Measurements from ENCODE around the gene KLHL7. TPM values are rescaled to one million over a fixed set of nuclear protein-coding genes. Genes with fewer than 3 reads are reported as not detected.

KLHL7 gene
- total RNA-seq, 1 experiment from 2014 or later: 20.6 TPM

DNA sequence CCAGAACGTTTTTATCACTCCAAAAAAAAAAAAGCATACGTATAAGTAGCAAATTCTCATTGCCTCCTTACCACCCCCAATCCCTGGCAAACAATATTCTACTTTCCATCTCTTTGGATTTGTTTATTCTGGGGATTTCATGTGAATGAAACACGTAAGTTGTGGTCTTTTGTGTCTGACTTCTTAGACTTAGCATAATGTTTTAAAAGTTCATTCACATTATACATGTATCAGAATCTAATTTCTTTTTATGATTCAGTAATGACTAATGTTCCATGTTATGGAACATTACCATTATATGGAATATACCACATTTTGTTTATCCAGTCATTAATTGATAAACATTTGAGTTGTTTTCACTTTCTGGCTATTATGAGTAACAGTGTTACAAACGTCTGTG, 12.5 kb upstream of the KLHL7 start:
- Histone ChIP-seq H3K36me3 (ENCODE audit: control insufficient read depth in 1 of 2, insufficient read depth in 2 of 2, low read length in 2 of 2) (no peaks in the 10 kb centered on the region), H3K4me1 (ENCODE audit: control insufficient read depth in 1 of 2, insufficient read depth in 2 of 2, low read length in 2 of 2) (no peaks in the 10 kb centered on the region), H3K79me2 (ENCODE audit: insufficient read depth, low read length) (no peaks in the 10 kb centered on the region), H3K4me3 (replicated peaks in 1 of 2; ENCODE audit: low read depth in 1 of 2, low read length in 2 of 2) (no peak overlapping the region), H3K27me3 (ENCODE audit: insufficient read depth, low read length) (no peaks in the 10 kb centered on the region), H3K9me2 (ENCODE audit: insufficient read depth) (no peaks in the 10 kb centered on the region), H3K27ac (ENCODE audit: low read depth, low read length) (no peak overlapping the region), H2AFZ (ENCODE audit: low read depth, low read length, poor library complexity, severe bottlenecking) (no peak overlapping the region), H4K20me1 (ENCODE audit: insufficient read depth) (no peaks in the 10 kb centered on the region), H3K4me2 (ENCODE audit: low read length) (no peak overlapping the region), H3K9ac (ENCODE audit: low read length) (no peak overlapping the region), H3K9me3 (ENCODE audit: control insufficient read depth in 1 of 2, insufficient read depth in 1 of 2, low read depth in 1 of 2, low read length in 2 of 2) (no peaks in the 10 kb centered on the region; a peak in 1 of 4 replicates)
- intact Hi-C loops (cut with micrococcal nuclease): no loop called here
- TF ChIP-seq EZH2phosphoT487 (IDR thresholded peaks at IDR 0.05; ENCODE audit: borderline replicate concordance) (no peak), SIN3A (IDR thresholded peaks at IDR 0.05; ENCODE audit: low read depth) (no peak), YY1 (IDR thresholded peaks at IDR 0.05; ENCODE audit: extremely low read depth, insufficient replicate concordance, low read depth, low read length) (no peak), POLR2AphosphoS5 (IDR thresholded peaks at IDR 0.05; ENCODE audit: low read depth, low read length) (no peak), FOSL1 (IDR thresholded peaks at IDR 0.05; ENCODE audit: low read depth) (no peak), EZH2 (IDR thresholded peaks at IDR 0.05) (no peak), TCF7L2 (IDR thresholded peaks at IDR 0.05; ENCODE audit: borderline replicate concordance, extremely low read depth, insufficient read depth, insufficient read length) (no peak), RAD21 (IDR thresholded peaks at IDR 0.05; ENCODE audit: low read depth) (no peak), CBX3 (IDR thresholded peaks at IDR 0.05; ENCODE audit: low read depth) (no peak), SP1 (IDR thresholded peaks at IDR 0.05; ENCODE audit: low read depth) (no peak)
- TF ChIP-seq, protein P1, sequence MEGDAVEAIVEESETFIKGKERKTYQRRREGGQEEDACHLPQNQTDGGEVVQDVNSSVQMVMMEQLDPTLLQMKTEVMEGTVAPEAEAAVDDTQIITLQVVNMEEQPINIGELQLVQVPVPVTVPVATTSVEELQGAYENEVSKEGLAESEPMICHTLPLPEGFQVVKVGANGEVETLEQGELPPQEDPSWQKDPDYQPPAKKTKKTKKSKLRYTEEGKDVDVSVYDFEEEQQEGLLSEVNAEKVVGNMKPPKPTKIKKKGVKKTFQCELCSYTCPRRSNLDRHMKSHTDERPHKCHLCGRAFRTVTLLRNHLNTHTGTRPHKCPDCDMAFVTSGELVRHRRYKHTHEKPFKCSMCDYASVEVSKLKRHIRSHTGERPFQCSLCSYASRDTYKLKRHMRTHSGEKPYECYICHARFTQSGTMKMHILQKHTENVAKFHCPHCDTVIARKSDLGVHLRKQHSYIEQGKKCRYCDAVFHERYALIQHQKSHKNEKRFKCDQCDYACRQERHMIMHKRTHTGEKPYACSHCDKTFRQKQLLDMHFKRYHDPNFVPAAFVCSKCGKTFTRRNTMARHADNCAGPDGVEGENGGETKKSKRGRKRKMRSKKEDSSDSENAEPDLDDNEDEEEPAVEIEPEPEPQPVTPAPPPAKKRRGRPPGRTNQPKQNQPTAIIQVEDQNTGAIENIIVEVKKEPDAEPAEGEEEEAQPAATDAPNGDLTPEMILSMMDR (IDR thresholded peaks at IDR 0.05 in 2 of 3, conservative IDR thresholded peaks at IDR 0.05 in 1 of 3; ENCODE audit: borderline replicate concordance in 1 of 3, insufficient read depth in 1 of 3, low read depth in 2 of 3, low read length in 2 of 3): no peak
- no peak for ATAC-seq
- POLR2A ChIA-PET: no interaction called here
- no TSS peak for BruUV-seq (replicated peaks)
- RAD21 ChIA-PET (ENCODE audit: low non-redundant PET in 1 of 2, low total read pairs in 2 of 2, uncharacterized antibody in 2 of 2, unreplicated experiment in 2 of 2): no interaction called here
- CTCF ChIA-PET: no interaction called here
- DNase-seq (ENCODE audit: low read depth, low spot score): no peak

All from HCT116 (cell line).